GM10847 (cell line): Measurements from ENCODE around the gene CASTOR1.

ENCODE experiments used
- POLR2A ChIP-seq: IDR thresholded peaks from 2 replicates; pipeline ENCODE4 v1.6.1; 2011; ENCODE audit not compliant: insufficient read length; ENCODE audit errors: extremely low read depth

The CASTOR1 gene

GRCh38 chr22:30308518-30309230 lies 19.4 kb upstream of the CASTOR1 start:
- TF ChIP-seq POLR2A, result no peak

- no peak for TF ChIP-seq POLR2A
Measured at GRCh38 chr22:30308093-30308492, 18.8 kb upstream of the CASTOR1 start.

GRCh38 chr22:30307041-30307574 lies 17.8 kb upstream of the CASTOR1 start:
- TF ChIP-seq POLR2A, result no peak

- TF ChIP-seq POLR2A, result no peak
Measured at GRCh38 chr22:30306627-30307011, 17.3 kb upstream of the CASTOR1 start.

- TF ChIP-seq POLR2A, result no peak
Measured at GRCh38 chr22:30305906-30306626, 16.8 kb upstream of the CASTOR1 start.

- TF ChIP-seq POLR2A, result peak; percentile 54
Measured at GRCh38 chr22:30305519-30305905, 16.2 kb upstream of the CASTOR1 start.

GRCh38 chr22:30304495-30305244 lies 15.4 kb upstream of the CASTOR1 start:
- no peak for TF ChIP-seq POLR2A

GRCh38 chr22:30302810-30303138 lies 13.5 kb upstream of the CASTOR1 start:
- TF ChIP-seq POLR2A, result no peak

- TF ChIP-seq POLR2A, result no peak
Measured at GRCh38 chr22:30301995-30302809, 12.9 kb upstream of the CASTOR1 start.

GRCh38 chr22:30299322-30299721 lies 10.0 kb upstream of the CASTOR1 start:
- no peak for TF ChIP-seq POLR2A

GRCh38 chr22:30297991-30298701 lies 8.8 kb upstream of the CASTOR1 start:
- TF ChIP-seq POLR2A, result no peak

GRCh38 chr22:30297276-30297990 lies 8.1 kb upstream of the CASTOR1 start:
- no peak for TF ChIP-seq POLR2A

GRCh38 chr22:30296833-30297232 lies 7.5 kb upstream of the CASTOR1 start:
- no peak for TF ChIP-seq POLR2A

GRCh38 chr22:30296324-30296723 lies 7.0 kb upstream of the CASTOR1 start:
- TF ChIP-seq POLR2A, result no peak
